NCI-H526 (cell line): ENCODE results near the gene MUC20.
"Not testable (repeated sequence)": the region's sequence is repeated elsewhere in the genome, so short reads cannot be mapped to it uniquely, and the experiment has no call there.

Source experiments
- DNase-seq, 2 experiments: peaks; one replicate each; lab custom pipeline; 2025; lab: John Stamatoyannopoulos, UW

MUC20 gene

DNA sequence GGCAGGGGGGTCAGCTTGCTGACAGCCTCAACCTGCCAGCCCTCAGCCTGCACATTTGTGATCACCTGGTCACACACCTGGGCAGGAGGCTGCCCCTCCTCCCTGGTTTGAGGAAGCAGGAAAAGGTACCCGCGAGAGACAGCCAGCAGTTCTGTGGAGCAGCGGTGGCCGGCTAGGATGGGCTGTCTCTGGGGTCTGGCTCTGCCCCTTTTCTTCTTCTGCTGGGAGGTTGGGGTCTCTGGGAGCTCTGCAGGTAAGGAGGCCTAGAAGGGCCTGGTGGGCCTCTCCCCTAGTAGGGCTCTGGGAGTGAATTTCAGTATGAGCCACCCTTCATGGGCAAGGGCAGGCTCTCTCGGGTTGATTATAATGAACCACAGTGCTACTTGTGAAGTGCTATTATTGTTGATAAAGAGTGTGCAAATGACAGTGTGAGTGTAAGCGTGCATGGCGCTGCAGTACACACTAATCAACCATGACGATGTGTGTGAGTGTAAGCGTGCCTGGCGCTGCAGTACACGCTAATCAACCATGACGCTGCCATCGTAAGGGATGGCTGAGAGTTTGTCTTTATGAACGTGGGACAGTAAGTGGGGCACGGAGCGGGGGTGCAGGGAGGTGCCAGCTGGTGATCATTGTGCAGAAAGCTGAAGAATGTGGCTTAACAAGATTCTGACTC is at the start of gene MUC20:
TSS of gene MUC20 (plus strand) at position 148 of the 676 bp plus-strand sequence. CDS start at position 178, 30 bp downstream.
- not testable (repeated sequence) for DNase-seq

GRCh38 chr3:195671283-195671682 is 49.5 kb upstream of the MUC20 start:
- DNase-seq = not testable (repeated sequence)

DNA sequence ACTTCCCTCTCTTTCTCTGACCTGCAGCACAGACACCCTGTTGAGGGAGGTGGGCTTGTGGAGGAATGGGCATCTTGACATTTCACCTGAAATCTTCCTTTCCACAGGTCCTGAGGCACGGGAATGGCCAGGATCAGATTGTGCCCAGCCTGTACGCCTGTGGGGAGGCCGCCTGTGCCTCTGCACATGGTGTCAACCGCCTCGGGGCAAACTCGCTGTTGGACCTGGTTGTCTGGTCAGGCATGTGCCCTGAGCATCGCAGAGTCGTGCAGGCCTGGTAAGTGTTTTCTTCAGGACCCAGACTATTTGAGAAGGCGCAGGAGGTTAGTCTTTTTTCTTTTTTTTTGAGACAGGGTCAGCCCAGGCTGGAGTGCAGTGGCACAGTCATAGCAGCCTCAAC is 47.1 kb upstream of the MUC20 start:
- DNase-seq = not testable (repeated sequence)

GRCh38 chr3:195678391-195679015 is 42.3 kb upstream of the MUC20 start:
- DNase-seq = not testable (repeated sequence)

DNA sequence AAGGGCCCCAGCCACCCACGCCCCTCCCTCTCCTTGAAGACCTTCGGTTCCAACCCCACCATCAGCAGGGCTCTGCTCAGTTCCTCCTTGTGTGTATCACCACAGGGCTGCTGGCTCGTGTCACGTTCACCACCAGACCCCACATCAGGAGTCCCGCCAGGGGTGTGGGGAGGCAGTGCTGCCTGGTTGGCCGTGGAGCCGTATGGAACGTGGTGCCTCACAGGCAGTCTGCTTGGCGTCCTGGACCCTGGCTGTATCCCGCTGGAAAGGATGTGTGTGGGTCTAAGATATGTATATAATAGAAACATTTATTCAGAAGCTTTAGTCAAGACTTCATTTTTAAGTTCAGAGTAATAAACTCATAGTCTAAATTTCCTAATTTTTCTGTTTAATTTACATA is 40.1 kb upstream of the MUC20 start:
- not testable (repeated sequence) for DNase-seq

DNA sequence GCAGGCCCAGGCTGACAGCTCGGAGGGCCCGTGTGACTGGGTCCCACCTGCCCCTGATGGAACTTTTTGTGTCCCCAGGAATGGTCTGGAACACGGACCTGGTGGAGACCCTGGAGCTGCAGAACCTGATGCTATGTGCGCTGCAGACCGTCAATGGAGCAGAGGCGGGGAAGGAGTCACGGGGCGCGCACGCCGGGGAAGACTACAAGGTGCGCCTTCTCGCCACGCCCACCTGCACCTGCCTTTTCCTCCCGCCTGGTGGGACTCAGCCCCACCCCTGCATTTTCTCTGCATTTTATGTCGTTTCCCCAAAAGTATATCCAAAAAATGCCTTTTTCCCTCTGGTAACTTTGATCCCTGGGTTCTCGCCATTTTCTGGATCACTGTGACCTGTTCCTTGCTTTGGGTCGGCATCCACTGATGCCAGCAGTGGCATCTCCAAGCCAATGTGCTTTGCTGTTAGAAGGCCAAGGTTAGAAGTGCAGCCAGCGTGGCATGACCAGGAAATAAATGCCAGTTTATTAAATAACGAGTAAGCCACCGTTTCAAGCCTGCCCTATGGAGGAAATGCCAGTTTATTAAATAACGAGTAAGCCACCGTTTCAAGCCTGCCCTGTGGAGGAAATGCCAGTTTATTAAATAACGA is 39.2 kb upstream of the MUC20 start:
- DNase-seq = not testable (repeated sequence)

- not testable (repeated sequence) for DNase-seq
Measured at GRCh38 chr3:195682104-195682742, 38.6 kb upstream of the MUC20 start.

DNA sequence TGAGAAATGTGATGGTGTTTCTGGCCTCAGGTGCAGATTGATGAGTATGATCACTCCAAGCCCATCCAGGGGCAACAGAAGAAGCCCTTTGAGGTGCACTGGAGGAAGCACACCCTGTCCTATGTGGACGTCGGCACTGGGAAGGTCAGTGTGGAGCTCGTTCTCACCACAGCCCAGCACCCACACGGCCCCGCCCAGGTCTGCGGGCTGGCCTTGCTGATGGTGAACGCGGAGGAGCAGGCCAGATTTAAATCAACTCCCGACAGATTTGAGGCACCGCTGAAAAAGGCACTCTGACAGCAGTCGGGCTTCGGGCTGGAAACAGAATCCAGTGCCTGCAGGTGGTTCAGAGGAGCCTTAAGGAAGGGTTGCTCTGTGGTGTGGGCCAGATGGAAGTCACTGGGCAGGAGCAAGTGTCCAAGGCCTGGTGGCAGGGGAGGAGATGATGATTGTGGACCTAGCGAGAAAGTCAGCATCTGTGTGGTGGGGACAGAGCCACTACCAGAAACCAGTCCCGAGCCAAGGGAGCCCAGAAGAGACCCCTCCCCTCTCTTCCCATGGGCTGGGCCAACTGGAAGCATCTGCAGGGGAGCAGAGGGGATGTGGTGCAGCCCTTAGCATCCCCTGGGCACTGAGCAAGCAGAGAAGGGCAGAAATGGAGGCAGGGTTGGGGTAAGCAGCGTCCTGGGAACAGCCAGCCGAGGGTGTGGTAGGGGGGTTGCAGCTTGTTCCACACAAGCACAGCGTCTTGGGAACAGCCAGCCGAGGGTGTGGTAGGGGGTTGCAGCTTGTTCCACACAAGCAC is 36.9 kb upstream of the MUC20 start:
- DNase-seq = not testable (repeated sequence)

DNA sequence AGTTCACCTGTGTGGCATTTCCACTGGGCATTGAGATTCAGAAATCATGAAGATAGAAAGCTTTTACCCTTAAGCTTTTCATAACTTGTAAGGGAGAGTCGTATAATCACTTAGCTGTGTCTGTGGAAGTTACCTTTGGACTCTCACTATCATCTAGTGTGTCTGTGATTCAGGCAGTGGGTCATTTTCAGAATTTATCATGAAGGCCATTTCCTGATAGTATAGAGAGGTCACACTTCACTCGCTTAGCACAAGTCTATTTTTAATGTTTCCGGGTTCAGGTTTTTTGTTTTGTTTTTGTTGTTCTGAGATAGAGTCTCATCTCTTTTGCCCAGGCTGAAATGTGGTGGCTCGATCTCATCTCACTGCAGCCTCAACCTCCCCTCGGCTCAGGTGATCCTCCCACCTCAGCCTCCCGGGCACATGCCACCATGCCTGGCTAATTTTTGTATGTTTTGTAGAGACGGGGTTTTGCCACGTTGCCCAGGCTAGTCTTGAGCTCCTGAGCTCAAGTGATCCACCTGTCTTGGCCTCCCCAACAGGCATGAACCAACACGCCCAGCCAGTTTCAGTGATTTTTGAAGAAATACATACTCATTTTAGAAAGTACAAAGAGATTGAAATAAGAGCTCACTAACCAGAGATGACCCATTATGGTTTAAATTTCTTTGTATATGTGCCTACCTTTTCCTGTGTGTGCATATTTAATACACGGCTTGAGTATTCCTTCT is 36.1 kb upstream of the MUC20 start:
- not testable (repeated sequence) for DNase-seq

GRCh38 chr3:195686537-195687208 is 34.1 kb upstream of the MUC20 start:
- not testable (repeated sequence) for DNase-seq

DNA sequence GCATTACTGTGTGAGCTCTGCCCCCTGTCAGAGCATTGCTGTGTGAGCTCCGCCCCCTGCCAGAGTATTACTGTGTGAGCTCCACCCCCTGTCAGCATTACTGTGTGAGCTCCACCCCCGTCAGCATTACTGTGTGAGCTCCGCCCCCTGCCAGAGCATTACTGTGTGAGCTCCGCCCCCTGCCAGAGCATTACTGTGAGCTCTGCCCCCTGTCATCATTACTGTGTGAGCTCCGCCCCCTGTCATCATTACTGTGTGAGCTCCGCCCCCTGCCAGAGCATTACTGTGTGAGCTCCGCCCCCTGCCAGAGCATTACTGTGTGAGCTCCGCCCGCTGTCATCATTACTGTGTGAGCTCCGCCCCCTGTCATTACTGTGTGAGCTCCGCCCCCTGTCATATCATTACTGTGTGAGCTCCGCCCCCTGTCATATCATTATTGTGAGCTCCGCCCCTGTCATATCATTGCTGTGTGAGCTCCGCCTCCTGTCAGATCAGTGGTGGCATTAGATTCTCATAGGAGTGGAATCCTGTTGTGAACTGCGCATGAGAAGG is 33.5 kb upstream of the MUC20 start:
- DNase-seq = not testable (repeated sequence)

DNA sequence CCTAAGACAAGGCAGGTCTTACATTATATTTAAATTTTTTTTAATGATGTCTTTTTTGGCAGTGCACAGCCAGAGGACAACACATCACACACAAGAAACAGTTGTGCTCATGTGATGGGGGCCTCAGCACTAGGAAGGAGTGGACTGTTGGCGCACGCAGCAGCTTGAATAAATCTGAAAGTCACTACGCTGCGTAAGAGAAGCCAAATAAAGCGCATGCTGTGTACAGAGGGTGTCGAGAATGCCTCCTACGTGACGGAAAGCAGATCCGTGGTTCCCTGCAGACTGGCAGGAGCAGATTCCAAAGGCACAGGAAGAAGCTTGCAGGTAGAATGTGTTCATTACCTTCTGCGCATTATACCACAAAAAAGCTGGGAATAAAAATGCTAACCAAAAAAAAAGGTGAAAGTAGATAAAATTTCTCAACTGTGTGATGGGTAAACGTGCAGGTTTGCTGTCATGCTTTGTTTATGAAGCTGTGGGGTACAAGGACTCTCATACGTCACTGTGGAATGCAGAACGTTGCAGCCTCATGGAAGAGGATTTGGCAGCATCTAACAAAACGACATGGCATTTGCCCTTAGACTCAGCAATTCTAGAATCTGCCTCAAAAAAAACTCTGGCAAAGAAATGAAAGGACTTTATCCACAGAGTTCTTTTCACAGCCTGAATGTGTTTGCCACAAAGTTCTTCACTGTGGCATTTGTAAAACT is 32.2 kb upstream of the MUC20 start:
- not testable (repeated sequence) for DNase-seq

DNA sequence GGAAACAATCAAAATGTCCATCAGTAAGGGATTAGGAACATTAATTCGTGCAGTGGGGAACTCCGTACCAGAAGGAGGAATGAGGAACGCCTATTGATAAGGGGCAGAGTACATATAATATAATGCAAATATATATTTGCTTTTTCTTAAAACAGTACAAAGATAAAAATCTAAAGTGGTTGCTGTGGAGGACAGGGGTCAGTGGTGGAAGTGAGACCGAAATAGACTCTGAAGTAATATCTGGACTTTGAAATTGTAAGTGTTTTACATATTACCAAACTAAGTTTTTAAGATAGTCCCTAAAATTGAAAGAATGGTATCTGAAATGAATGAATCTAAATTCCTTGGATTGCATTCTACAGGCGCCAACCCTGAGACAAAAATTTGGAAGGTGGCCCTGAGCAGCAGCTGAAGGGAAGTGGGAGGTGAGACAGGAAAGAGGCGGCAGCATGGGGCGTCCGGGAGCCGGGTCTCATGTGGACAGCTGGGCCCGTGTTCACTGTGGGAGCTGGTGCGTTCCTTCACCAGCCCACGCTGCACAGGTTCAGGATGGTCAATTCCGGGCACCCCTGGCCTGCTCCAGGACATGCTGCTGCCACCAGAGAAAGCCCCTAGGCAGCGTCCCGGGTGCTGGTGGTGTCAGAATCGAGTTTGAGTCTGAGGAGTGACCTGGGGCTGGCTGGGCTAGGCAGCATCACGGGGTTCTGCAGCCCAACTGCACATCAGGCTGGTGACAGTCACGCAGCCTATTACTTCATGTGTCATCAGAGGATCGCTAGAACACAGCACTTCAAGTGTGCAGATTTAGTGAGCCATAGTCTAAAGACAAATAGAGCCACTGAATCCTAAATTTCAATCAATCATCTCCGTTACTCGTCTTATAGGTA is 31.4 kb upstream of the MUC20 start:
- not testable (repeated sequence) for DNase-seq

- no peak for DNase-seq
Measured at GRCh38 chr3:195690951-195691350, 29.8 kb upstream of the MUC20 start.

GRCh38 chr3:195691596-195692353 is 29.0 kb upstream of the MUC20 start:
- DNase-seq = not testable (repeated sequence)

- DNase-seq = no peak
Measured at GRCh38 chr3:195692354-195692685, 28.5 kb upstream of the MUC20 start.

DNA sequence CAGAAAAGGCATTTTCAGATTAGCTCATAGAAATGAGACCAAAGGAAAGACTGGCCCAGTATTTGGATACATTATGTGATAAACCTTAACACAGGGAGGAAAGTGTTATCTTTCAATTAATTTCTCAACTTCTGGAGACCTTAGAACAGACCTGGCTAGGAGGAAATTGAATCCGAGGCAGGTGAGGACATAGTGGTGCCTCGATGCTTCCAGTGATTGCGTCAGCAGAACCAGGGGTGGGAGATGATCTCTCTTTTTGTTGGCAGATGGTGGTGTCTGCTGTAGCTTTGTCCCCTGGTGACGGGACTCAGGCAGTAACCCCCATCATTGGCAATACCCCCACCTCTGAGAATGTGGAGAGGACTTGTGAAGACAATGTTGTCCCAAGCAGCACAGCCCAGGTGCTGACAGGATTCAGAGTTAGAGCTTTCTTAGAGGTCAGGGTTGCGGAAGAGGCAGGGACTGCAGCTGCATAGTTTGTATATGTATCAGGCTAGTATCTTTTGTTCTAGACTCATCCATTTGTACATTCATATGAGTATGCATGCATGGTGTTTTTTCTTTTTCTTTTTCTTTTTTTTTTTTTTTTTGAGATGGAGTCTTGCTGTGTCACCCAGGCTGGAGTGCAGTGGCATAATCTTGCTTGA is 27.9 kb upstream of the MUC20 start:
- no peak for DNase-seq
